GM18858 (cell line): Measurements from ENCODE around the gene C5orf24.
"Not testable (repeated sequence)": the region's sequence is repeated elsewhere in the genome, so short reads cannot be mapped to it uniquely, and the experiment has no call there.

Source experiments
- ATAC-seq: cut with Tn5 transposase; IDR thresholded peaks from one replicate; pipeline ENCODE4 v1.9.1; 2021; ENCODE audit not compliant: unreplicated experiment

C5orf24 gene

DNA sequence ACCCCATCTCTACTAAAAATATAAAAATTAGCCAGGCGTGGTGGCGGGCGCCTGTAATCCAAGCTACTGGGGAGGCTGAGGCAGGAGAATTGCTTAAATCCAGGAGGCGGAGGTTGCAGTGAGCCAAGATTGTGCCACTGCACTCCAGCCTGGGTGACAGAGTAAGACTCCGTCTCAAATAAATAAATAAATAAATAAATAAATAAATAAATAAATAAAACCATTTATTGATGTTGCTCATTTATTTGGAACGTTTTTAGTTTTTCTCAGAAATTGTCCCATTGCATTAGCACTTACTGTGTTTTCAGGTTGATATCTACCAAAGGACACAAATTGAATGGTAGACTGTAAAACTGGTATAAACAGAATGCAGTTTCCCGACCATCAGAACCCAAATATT is 10.7 kb downstream of the C5orf24 start:
- ATAC-seq, result not testable (repeated sequence)

DNA sequence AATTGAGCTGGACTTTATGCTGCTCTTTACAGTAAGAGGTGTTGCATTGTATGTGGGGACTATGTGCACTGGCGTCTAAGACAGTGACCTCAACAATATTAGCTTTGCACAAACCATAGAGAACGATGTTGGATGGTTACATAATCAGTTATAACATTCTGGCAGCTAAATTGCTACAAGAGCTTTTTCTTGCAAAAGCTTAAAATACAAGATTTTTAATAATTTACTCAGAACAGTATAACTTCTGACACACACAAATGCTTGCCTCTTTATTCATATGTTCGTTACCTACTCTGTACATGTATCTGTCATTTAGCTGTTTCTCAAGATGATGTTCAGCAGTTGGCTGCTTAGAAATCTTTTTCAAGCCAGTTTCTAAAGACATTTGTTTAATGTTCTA is 11.6 kb downstream of the C5orf24 start:
- ATAC-seq, result no peak

GRCh38 chr5:134864707-134865106 is 18.9 kb downstream of the C5orf24 start:
- no peak for ATAC-seq

- no peak for ATAC-seq
Observed at GRCh38 chr5:134873494-134873893, 27.7 kb downstream of the C5orf24 start.

DNA sequence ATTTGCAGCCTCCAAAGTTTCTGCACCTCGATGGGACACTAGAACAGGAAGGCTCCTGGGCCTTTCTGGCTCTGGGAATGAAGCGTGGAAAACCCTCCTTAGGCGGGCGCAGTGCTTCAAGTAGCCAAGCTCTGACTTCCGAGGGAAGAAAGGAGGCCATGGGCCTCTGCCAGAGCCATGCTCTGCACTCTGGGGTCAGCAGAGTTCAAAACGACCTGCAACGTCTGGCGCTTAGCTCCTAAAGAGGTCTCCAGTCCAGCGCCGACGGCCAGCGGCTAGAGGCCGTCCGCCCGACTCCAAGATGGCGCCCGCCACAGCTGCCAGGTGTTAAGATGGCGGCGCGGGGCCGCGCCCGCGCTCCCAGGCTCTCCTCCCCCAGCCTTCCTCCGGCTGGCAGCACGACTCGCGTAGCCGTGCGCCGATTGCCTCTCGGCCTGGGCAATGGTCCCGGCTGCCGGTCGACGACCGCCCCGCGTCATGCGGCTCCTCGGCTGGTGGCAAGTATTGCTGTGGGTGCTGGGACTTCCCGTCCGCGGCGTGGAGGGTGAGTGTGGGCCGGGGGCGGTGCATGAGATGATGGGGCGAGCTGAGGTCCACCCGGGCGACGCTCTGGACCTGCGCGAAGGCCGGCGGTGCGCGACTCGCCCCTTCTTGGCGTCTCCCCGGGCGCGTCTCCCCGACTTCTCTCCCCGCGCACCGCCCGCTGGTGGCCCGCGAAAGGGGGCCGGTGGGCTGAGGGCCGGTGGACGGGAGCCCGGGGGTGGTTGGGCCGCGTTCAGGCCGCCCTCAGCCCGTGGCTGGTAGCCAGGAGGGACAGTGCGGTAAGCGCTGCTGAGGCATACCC is 28.4 kb downstream of the C5orf24 start, which contains the start of gene TXNDC15:
Gene TXNDC15 (plus strand): TSS at position 385 of the 844 bp plus-strand sequence. CDS start 57 bp downstream, at position 442.
- peak; percentile 57 for ATAC-seq

GRCh38 chr5:134874831-134875655 is 29.3 kb downstream of the C5orf24 start:
- no peak for ATAC-seq

DNA sequence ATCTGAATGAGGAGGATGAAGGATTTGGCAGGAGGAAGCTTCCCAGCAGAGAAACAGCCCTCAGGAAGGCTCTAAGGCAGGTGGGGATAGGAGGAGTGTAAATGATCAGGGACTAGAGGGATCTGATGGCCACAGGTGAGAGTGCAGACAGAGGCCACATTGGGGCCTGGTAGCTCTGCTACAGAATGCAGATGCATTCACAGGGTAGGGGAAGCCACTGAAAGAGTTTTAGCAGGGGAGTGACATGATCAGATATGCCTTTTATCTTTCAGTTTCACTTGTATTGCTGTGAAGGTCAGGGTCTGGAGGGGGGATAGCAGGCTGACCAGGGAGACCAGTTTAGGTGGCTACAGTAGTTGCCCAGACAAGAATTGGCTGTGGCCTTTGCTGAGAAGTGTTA is 31.4 kb downstream of the C5orf24 start:
- no peak for ATAC-seq

DNA sequence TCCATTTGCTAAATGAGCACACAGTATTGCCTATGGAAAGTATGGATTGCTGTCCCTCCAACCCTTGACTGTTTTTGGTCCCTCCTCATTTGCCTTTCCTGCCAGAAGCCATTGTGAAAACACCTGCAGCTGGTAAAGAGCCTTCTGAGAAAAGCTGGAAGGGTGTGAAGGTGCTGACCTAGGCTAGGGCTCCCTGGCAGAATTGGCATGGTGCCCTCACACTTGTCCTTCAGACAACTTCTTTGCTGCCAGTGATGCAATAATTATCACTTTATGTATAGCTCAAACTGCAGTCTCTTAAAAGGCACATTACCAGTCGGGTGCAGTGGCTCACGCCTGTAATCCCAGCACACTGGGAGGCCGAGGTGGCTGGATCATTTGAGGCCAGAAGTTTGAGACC is 32.6 kb downstream of the C5orf24 start:
- ATAC-seq, result no peak

GRCh38 chr5:134879456-134879855 is 33.7 kb downstream of the C5orf24 start:
- no peak for ATAC-seq

DNA sequence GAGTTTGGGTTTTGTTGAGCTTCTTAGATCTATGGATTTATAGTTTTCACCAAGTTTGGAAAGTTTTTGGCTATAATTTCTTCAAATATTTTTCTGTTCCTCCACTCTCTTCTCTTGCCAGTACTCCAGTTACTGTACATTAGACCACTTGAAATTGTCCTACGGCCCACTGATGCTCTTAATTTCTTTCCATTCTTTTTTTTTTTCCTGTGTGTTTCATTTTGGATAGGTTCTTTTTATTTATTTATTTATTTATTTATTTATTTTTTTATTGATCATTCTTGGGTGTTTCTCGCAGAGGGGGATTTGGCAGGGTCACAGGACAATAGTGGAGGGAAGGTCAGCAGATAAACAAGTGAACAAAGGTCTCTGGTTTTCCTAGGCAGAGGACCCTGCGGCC is 35.2 kb downstream of the C5orf24 start:
- not testable (repeated sequence) for ATAC-seq

GRCh38 chr5:134881711-134882110 is 35.9 kb downstream of the C5orf24 start:
- ATAC-seq, result not testable (repeated sequence)

DNA sequence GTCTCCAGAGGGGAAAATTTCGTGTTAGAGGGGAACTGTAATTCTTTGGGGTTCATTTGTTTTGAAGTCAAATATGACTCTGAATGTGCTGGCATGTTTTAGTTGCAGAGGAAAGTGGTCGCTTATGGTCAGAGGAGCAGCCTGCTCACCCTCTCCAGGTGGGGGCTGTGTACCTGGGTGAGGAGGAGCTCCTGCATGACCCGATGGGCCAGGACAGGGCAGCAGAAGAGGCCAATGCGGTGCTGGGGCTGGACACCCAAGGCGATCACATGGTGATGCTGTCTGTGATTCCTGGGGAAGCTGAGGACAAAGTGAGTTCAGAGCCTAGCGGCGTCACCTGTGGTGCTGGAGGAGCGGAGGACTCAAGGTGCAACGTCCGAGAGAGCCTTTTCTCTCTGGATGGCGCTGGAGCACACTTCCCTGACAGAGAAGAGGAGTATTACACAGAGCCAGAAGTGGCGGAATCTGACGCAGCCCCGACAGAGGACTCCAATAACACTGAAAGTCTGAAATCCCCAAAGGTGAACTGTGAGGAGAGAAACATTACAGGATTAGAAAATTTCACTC is 41.9 kb downstream of the C5orf24 start:
- ATAC-seq, result no peak

- ATAC-seq, result no peak
Observed at GRCh38 chr5:134889335-134889734, 43.6 kb downstream of the C5orf24 start.

DNA sequence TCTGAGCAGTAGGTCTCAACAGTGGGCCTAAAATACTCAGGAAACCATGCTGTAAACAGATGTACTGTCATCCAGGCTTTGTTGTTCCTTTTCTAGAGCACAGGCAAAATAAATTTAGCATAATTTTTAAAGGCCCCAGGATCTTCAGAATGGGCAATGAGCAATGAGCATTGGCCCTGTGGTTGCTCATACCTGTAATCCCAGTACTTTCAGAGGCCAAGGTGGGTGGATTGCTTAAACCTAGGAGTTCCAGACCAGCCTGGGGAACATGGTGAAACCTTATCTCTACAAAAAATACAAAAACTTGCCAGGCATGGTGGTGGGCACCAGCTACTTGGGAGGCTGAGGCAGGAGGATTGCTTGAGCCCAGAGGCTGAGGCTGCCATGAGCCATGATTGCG is 45.7 kb downstream of the C5orf24 start:
- ATAC-seq, result no peak

GRCh38 chr5:134892282-134892681 is 46.5 kb downstream of the C5orf24 start:
- ATAC-seq, result no peak

GRCh38 chr5:134892926-134893325 is 47.2 kb downstream of the C5orf24 start:
- no peak for ATAC-seq

- no peak for ATAC-seq
Observed at GRCh38 chr5:134893748-134894505, 48.2 kb downstream of the C5orf24 start.

GRCh38 chr5:134902071-134902801 is 56.5 kb downstream of the C5orf24 start:
- ATAC-seq, result peak; percentile 34

GRCh38 chr5:134904610-134905245 is 59.0 kb downstream of the C5orf24 start, which contains the start of gene PCBD2:
PCBD2 (plus strand) TSS chr5:134905131; CDS start chr5:134905140, 9 bp downstream.
- ATAC-seq, result peak; percentile 64
